ENCODE measurements around the gene EML6.

DNA sequence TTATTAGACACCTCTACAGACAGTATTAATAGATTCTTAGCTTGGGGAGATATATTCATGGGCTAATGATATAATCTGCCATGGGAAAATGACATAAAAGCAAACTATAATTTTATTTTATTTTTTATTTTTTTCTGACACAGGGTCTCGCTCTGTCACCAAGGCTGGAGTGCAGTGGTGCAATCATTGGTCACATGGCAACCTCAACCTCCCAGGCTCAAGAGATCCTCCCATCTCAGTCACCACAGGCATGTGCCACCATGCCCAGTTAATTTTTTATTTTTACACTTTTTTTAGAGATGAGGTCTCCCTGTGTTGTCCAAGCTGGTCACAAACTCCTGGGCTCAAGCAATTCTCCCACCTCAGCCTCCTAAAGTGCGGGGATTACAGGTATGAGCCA, 287.5 kb downstream of the EML6 start:
- TF ChIP-seq TAF1 (IDR thresholded peaks at IDR 0.05; ENCODE audit: borderline replicate concordance, insufficient read depth, low read length): no peak
- no peak for TF ChIP-seq POLR2AphosphoS5 (IDR thresholded peaks at IDR 0.05; ENCODE audit: low read depth, low read length)
